Astrocyte of the cerebellum (primary cell): Measurements from ENCODE around the gene LSMEM2.
"Not testable (repeated sequence)": the region's sequence is repeated elsewhere in the genome, so short reads cannot be mapped to it uniquely, and the experiment has no call there.

Experiments used
- DNase-seq: peaks from one replicate; pipeline ENCODE4 v3.0.0-alpha.2; 2011; ENCODE audit warnings: low read depth
- H3K4me3 ChIP-seq: 2 replicates; pipeline ENCODE4 v1.5.1; 2011; ENCODE audit warnings: mild to moderate bottlenecking, low read depth, low read length, moderate library complexity
- in situ Hi-C: cut with HindIII; loops from 2 replicates; pipeline ENCODE4 v1.10.0; 2017; ENCODE audit warnings: low sequenced_read_pairs
- TF ChIP-seq, protein P1 (sequence below): IDR thresholded peaks from 2 replicates; pipeline ENCODE4 v1.5.1; 2012; ENCODE audit warnings: low read length, low read depth, moderate library complexity, mild to moderate bottlenecking; ENCODE audit errors: missing control alignments

Gene LSMEM2

DNA sequence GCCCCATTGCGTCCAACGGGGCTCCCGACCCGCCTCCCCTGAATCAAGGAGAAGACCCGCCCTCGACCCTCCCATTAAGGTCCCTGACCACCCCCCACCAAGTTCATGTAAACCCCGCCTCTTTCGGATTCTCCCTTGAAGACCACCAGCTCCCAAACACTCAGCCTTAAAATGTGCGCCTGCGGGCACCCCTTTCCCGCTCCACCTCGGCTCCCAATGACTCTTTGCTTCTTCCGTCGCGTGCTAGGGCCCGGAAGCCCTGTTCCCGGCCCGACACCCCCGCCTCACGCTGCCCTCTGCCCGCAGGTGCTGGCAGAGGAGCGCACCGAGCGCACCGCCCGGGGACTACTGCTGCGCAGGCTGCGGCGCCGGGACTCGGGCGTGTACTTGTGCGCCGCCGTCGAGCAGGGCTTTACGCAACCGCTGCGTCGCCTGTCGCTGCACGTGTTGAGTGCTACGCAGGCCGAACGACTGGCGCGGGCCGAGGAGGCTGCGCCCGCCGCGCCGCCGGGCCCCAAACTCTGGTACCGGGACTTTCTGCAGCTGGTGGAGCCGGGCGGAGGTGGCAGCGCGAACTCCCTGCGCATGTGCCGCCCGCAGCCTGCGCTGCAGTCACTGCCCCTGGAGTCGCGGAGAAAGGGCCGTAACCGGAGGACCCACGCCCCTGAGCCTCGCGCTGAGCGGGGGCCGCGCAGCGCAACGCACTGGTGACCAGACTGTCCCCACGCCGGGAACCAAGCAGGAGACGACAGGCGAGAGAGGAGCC lies 2.7 kb upstream of the LSMEM2 start:
- in situ Hi-C loops, result no loop called here
- no peak overlapping the region for H3K4me3 ChIP-seq
- DNase-seq, result no peak
- TF ChIP-seq, protein P1, sequence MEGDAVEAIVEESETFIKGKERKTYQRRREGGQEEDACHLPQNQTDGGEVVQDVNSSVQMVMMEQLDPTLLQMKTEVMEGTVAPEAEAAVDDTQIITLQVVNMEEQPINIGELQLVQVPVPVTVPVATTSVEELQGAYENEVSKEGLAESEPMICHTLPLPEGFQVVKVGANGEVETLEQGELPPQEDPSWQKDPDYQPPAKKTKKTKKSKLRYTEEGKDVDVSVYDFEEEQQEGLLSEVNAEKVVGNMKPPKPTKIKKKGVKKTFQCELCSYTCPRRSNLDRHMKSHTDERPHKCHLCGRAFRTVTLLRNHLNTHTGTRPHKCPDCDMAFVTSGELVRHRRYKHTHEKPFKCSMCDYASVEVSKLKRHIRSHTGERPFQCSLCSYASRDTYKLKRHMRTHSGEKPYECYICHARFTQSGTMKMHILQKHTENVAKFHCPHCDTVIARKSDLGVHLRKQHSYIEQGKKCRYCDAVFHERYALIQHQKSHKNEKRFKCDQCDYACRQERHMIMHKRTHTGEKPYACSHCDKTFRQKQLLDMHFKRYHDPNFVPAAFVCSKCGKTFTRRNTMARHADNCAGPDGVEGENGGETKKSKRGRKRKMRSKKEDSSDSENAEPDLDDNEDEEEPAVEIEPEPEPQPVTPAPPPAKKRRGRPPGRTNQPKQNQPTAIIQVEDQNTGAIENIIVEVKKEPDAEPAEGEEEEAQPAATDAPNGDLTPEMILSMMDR, result no peak

DNA sequence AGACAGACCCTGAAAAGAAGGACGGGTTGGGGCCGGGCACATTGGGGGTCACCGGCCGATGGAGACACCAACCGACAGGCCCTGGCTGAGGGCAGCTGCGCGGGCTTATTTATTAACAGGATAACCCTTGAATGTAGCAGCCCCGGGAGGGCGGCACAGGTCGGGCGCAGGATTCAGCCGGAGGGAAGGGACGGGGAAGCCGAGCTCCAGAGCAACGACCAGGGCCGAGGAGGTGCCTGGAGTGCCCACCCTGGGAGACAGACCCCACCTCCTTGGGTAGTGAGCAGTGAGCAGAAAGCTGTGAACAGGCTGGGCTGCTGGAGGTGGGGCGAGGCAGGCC lies 2.2 kb upstream of the LSMEM2 start:
- TF ChIP-seq, protein P1, result no peak
- in situ Hi-C loops, result no loop called here
- H3K4me3 ChIP-seq, result no peak overlapping the region
- DNase-seq, result no peak

DNA sequence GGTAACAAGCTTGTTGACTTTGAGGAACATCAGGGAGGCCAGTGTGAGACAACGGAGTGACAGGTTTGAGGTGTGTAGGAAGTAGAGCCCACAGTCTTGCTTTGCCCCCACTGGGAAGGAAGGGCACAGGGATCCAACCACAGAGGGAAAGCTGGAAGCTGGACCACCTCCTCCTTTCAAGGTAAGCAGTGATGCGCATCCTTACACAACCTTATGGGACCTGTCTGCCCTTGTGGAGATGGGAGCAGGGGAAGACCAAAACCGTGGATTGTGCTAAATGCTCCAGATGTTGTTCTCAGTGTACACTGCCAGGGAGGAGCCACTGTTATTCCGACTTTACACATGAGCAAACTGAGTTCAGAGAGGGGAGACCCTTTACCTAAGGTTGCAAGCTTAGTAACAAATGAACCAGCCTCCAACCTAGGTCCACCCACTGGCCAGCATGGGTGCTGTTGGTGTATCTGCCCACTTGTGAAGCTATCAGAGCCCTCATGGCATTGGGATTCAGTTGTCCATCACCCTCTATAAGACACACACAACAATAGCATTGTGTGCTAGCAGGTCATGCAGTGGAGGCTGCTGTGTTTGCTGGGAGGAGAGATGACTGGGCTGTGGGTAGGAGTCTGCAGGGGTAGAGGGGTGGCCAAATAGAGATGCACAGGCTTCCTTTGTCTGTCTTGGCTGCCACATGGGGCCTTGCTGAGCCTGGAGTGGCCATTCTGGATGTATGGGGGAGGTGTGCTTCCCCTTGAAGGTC lies 586 bp upstream of the LSMEM2 start:
- in situ Hi-C loops, result no loop called here
- TF ChIP-seq, protein P1, result no peak
- no peak for DNase-seq

DNA sequence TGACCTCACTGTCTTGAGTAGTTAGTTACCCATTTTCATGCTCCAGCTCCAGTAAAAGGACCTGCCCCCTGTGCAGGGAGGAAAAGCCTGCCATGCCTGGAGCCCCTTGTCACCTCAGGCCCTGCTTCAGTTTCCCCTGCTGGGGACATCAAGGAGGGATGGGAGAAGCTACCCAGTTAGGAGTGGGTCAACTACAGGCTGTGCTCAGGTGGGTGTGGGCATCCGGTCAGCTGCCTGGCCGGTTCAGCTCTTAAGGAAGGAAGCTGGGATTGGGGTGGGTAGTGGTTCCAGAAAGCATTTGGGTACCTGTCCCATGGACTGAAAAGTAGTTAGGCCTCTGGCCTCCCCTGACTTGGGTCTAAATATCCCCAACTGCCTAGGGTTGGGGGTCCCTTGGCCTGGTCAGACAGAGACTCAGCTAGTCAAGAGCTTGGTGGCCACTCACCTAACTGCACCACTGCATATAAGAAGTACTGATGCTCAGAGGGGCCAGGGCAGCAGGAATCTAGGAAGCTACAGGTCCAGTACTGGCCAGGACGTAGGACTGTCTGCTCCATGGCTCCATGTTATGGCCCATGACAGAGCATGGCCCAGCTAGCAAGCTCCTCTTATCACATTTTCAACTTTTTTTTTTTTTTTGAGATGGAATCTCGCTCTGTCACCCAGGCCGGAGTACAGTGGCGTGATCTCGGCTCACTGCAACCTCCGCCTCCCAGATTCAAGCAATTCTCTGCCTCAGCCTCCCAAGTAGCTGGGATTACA lies 549 bp downstream of the LSMEM2 start:
- no peak overlapping the region for H3K4me3 ChIP-seq
- DNase-seq, result no peak
- TF ChIP-seq, protein P1, result no peak
- in situ Hi-C loops, result no loop called here

More for the DNA sequence above, 586 bp upstream of the LSMEM2 start:
- H3K4me3 ChIP-seq, result no peak overlapping the region

DNA sequence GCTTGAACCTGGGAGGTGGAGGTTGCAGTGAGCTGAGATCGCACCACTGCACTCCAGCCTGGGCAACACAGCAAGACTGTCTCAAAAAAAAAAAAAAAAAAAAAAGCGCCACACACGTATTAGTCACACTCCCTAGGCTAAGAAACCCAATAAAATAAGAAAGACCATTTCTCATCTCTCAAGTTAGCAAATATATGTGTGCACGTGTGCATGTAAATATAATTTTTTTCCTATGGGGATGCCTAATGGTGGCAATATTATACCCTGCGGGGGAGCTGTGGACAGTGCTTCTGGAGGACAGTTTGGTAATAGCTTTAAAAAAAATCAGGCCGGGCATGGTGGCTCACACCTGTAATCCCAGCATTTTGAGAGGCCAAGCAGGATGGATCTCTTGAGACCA lies 5.2 kb downstream of the LSMEM2 start:
- in situ Hi-C loops, DNase-seq, H3K4me3 ChIP-seq: not testable (repeated sequence)

DNA sequence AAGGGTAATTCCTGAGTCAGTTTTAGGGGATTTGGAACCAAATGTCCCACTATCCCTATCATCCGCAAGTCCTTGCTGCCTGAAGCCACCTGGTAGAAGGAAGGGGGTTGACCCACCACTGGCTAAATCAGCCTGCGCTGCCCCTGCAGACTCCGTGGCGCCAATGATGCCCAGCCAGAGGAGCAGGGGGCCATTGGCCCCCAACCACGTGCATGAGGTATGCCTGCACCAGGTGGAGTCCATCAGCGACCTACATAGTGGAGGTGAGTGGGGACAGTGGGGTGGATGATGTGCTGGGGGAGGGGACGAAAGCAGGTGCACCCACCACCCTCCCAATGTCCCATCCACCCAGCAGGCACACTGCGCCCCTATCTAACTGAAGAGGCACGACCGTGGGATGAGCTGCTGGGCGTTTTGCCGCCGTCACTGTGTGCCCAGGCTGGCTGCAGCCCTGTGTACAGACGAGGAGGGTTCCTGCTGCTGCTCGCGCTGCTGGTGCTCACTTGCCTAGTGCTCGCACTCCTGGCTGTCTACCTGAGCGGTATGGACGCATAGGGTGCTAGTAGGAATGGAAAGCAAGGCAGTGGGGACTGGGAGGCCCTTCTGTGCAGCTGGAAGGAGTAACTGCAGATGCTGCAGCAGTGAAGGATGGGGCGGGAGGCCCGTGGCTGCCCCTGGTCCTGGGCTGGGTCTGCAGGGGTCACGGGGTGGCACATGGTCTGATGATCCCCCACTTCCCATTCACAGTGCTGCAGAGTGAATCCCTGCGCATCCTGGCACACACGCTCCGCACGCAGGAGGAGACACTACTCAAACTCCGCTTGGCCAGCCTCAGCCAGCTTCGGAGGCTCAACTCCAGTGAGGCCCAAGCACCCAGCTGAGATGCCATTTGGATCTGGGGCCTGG lies 7.7 kb downstream of the LSMEM2 start:
- in situ Hi-C loops, result no loop called here
- DNase-seq, result no peak

More for the DNA sequence above, 7.7 kb downstream of the LSMEM2 start:
- no peak overlapping the region for H3K4me3 ChIP-seq
- TF ChIP-seq, protein P1, result no peak
